Gastrocnemius medialis (tissue), 4 donors: Measurements from ENCODE around the gene C3orf70. TPM values are rescaled to one million over a fixed set of nuclear protein-coding genes. Genes with fewer than 3 reads are reported as not detected.

Experiments used
- ATAC-seq, 2 donors: fragments of 150-250 bp; one replicate each; pipeline ENCODE4 v1.9.1; 2016
- DNase-seq, 2 donors: peaks; one replicate each; pipeline ENCODE4 v3.0.0-alpha.2; 2019
- H3K27ac ChIP-seq, 4 donors: fragments of 200-600 bp; sonication (generic); 1 replicate in 1 of 4; 2 replicates in 3 of 4; pipeline ENCODE4 v1.5.1; 2016 to 2018; ENCODE audit warnings: mild to moderate bottlenecking in 2 of 4, moderate library complexity in 1 of 4
- H3K27me3 ChIP-seq, 3 donors: fragments of 200-600 bp; sonication (generic) in 2 of 3; 1 replicate in 1 of 3; 2 replicates in 2 of 3; pipeline versions ENCODE4 v1.5.1 to v1.6.0; 2016 to 2019; ENCODE audit warnings: mild to moderate bottlenecking in 1 of 3, moderate library complexity in 1 of 3
- H3K36me3 ChIP-seq, 2 donors: fragments of 200-600 bp; sonication (generic) in 1 of 2; one replicate each; pipeline ENCODE4 v1.5.1; 2017 to 2018
- H3K4me1 ChIP-seq, 2 donors: fragments of 200-600 bp; sonication (generic) in 1 of 2; one replicate each; pipeline ENCODE4 v1.5.1; 2016 to 2017; ENCODE audit warnings: mild to moderate bottlenecking in 2 of 2
- H3K4me3 ChIP-seq, 4 donors: fragments of 200-600 bp; sonication (generic) in 3 of 4; 1 replicate in 1 of 4; 2 replicates in 3 of 4; pipeline ENCODE4 v1.5.1; 2016 to 2019; ENCODE audit warnings: mild to moderate bottlenecking in 2 of 4
- H3K9me3 ChIP-seq, 3 donors: fragments of 200-600 bp; sonication (generic) in 2 of 3; 1 replicate in 1 of 3; 2 replicates in 2 of 3; pipeline ENCODE4 v1.5.1; 2016 to 2019
- CTCF ChIP-seq, 5 experiments: fragments of 450-650 bp in 3 of 5; fragments of 200-600 bp in 2 of 5; sonication (generic) in 2 of 5; IDR thresholded peaks in 4 of 5; conservative IDR thresholded peaks in 1 of 5; 1 replicate in 4 of 5; 2 replicates in 1 of 5; pipeline ENCODE4 v1.5.1; 2016 to 2019; ENCODE audit warnings: antibody characterized with exemption in 5 of 5, mild to moderate bottlenecking in 3 of 5, moderate library complexity in 3 of 5
- POLR2A ChIP-seq, 2 donors: fragments of 450-650 bp; IDR thresholded peaks; one replicate each; pipeline ENCODE4 v1.6.1; 2017; ENCODE audit warnings: antibody characterized with exemption in 2 of 2, mild to moderate bottlenecking in 2 of 2, moderate library complexity in 2 of 2
- in situ Hi-C, 4 donors: fragments of 200-750 bp; cut with MboI; loops; one replicate each; pipeline versions ENCODE4 v1.15.0 to v1.8.0; 2017; ENCODE audit warnings: low sequenced_read_pairs in 4 of 4
- intact Hi-C: fragments of 100-400 bp; cut with DNase I; formaldehyde crosslinking; loops from one replicate; pipeline ENCODE4 v1.15.1; 2023; ENCODE audit warnings: low total_unique reads
- total RNA-seq, 4 donors: library from RNA; depleted of rRNA; stranded (reverse); fragments of >200 nt; gene quantifications; one replicate each; pipeline versions ENCODE4 v1.1.0 to v1.2.3, GENCODE V29; 2016

The C3orf70 gene
- total RNA-seq, 4 donors from 2014 or later = 0.42 to 1.1 (median 0.59) TPM

GRCh38 chr3:185176750-185177359 lies 24.0 kb upstream of the C3orf70 start:
- Histone ChIP-seq H3K27ac (no peak overlapping the region), H3K4me3 (no peak overlapping the region), H3K4me1 (no peaks in the 10 kb centered on the region), H3K9me3 (no peaks in the 10 kb centered on the region), H3K27me3 (no peaks in the 10 kb centered on the region), H3K36me3 (no peaks in the 10 kb centered on the region)
- no peak for DNase-seq
- in situ Hi-C loops (loop anchor here in 2 of 4 donors (25.0 kb wide), 1 partner anchor 290 kb away; no protein-coding TSS in a partner anchor), intact Hi-C loops (loop anchor here (5.0 kb wide), 1 partner anchor 300 kb away; no protein-coding TSS in a partner anchor)
- no peak for ATAC-seq
- TF ChIP-seq POLR2A (IDR thresholded peaks at IDR 0.05) (no peak), CTCF (IDR thresholded peaks at IDR 0.05 in 4 of 5, conservative IDR thresholded peaks at IDR 0.05 in 1 of 5) (peak in 4 of 5 experiments; percentile 18 to 55 (median 46))

GRCh38 chr3:185175370-185175987 lies 22.6 kb upstream of the C3orf70 start:
- no peaks in the 10 kb centered on the region for H3K36me3 ChIP-seq
- H3K9me3 ChIP-seq = no peaks in the 10 kb centered on the region
- H3K4me3 ChIP-seq = no peak overlapping the region
- H3K27me3 ChIP-seq = no peaks in the 10 kb centered on the region
- no peak for TF ChIP-seq CTCF (IDR thresholded peaks at IDR 0.05 in 4 of 5, conservative IDR thresholded peaks at IDR 0.05 in 1 of 5)
- TF ChIP-seq POLR2A (IDR thresholded peaks at IDR 0.05) = no peak
- no peaks in the 10 kb centered on the region for H3K4me1 ChIP-seq
- in situ Hi-C loops = loop anchor here in 2 of 4 donors (25.0 kb wide), 1 partner anchor 288 kb away; no protein-coding TSS in a partner anchor
- H3K27ac ChIP-seq = peak overlapping the region in 3 of 4 donors; percentile 21 to 54 (median 31)
- intact Hi-C loops = loop anchor here (5.0 kb wide), 1 partner anchor 298 kb away; no protein-coding TSS in a partner anchor
- peak in 1 of 2 donors; percentile 17 for DNase-seq
- ATAC-seq = peak; percentile 50 to 55

GRCh38 chr3:185172086-185173049 lies 19.5 kb upstream of the C3orf70 start:
- DNase-seq (no peak), ATAC-seq (no peak)
- no peaks in the 10 kb centered on the region for H3K27me3 ChIP-seq
- no peaks in the 10 kb centered on the region for H3K36me3 ChIP-seq
- H3K4me3 ChIP-seq = no peak overlapping the region
- no peak overlapping the region for H3K27ac ChIP-seq
- intact Hi-C loops = no loop called here
- no peaks in the 10 kb centered on the region for H3K4me1 ChIP-seq
- TF ChIP-seq CTCF (IDR thresholded peaks at IDR 0.05 in 4 of 5, conservative IDR thresholded peaks at IDR 0.05 in 1 of 5) (no peak), POLR2A (IDR thresholded peaks at IDR 0.05) (no peak)
- in situ Hi-C loops = no loop called here
- H3K9me3 ChIP-seq = no peaks in the 10 kb centered on the region

- intact Hi-C loops = no loop called here
- DNase-seq (no peak), ATAC-seq (no peak)
- H3K27ac ChIP-seq = no peak overlapping the region
- H3K36me3 ChIP-seq = no peaks in the 10 kb centered on the region
- in situ Hi-C loops = no loop called here
- no peaks in the 10 kb centered on the region for H3K27me3 ChIP-seq
- H3K4me3 ChIP-seq = no peak overlapping the region
- TF ChIP-seq POLR2A (IDR thresholded peaks at IDR 0.05) = no peak
- TF ChIP-seq CTCF (IDR thresholded peaks at IDR 0.05 in 4 of 5, conservative IDR thresholded peaks at IDR 0.05 in 1 of 5) = no peak
- no peaks in the 10 kb centered on the region for H3K4me1 ChIP-seq
- no peaks in the 10 kb centered on the region for H3K9me3 ChIP-seq
These were observed 11.8 kb upstream of the C3orf70 start for GRCh38 chr3:185164428-185165217.
